Keratinocyte (primary cell): ENCODE data around the gene C1orf174.

Experiments used
- CTCF ChIP-seq, 3 experiments: IDR thresholded peaks in 1 of 3; conservative IDR thresholded peaks in 1 of 3; optimal IDR thresholded peaks in 1 of 3; 2 replicates in 2 of 3; 3 replicates in 1 of 3; pipeline versions ENCODE3 to v1.5.1; 2011; ENCODE audit warnings: low read length in 3 of 3, mild to moderate bottlenecking in 3 of 3, moderate library complexity in 2 of 3, control low read depth in 1 of 3, inconsistent platforms in 1 of 3; ENCODE audit not compliant: insufficient read depth in 2 of 3; ENCODE audit errors: extremely low read depth in 1 of 3
- EZH2 ChIP-seq: IDR thresholded peaks from one replicate; pipeline ENCODE4 v1.6.1; 2012; ENCODE audit warnings: inconsistent platforms, mild to moderate bottlenecking, low read length, moderate library complexity

- no peak for TF ChIP-seq EZH2
- TF ChIP-seq CTCF (optimal IDR thresholded peaks at IDR 0.05 in 1 of 3, IDR thresholded peaks at IDR 0.05 in 1 of 3, conservative IDR thresholded peaks at IDR 0.05 in 1 of 3; ENCODE audit: extremely low read depth in 1 of 3, insufficient read depth in 2 of 3, low read length in 3 of 3): no peak
Observed at GRCh38 chr1:3898475-3898735, 1.7 kb downstream of the C1orf174 start.
